Measurements from ENCODE around the gene TAS2R20. TPM values are rescaled to one million over a fixed set of nuclear protein-coding genes. Genes with fewer than 3 reads are reported as not detected.

TAS2R20 gene
- 3.8 and 7.2 TPM in 2 replicates for total RNA-seq

DNA sequence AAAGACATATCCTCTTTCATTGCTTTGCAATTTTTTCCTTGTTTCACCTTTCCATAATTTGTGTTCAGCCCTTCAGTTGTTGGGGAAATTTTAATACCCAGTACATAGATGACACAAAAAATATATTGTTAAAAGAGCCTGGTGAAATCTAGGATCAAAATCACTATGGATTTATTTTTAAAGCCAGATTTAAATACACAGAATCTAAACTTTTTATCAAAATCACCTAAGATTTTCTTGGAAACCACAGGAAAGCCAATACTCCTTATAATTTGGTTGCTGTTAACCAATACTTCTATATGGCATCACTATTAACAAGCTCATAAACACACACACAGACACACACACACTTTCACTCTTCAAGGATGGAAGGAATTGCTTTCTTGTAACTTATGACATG, at the start of gene TAS2R20:
Gene TAS2R20 (minus strand): TSS at position 101 of the 400 bp plus-strand sequence. CDS start 429 bp downstream, outside the sequence.

GRCh38 chr12:11031307-11031706, 33.2 kb upstream of the TAS2R20 start, which contains the start of gene TAS2R31:
Gene TAS2R31 (minus strand): TSS chr12:11031407. CDS start chr12:11031335, 72 bp downstream.

DNA sequence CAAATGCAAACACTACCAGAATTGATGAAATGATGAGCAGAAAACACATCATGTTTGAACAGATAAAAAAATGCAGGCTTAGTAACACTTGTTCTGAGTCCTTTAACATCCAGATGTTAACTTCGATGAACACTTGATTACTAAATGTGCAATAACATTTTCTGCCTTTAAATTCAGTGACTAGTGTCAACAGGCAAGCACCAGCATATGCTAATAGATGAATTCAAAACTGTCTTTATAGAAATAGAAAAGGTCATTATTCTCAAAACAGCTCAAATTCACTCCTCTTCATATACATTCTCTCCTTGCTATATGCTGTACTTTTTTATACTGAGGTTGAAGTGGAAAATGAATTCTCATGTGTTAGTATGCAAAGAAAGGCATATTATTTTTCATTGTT, 24.4 kb upstream of the TAS2R20 start, which contains the start of gene TAS2R19:
Gene TAS2R19 (minus strand): TSS at position 101 of the 400 bp plus-strand sequence. CDS start 49 bp downstream, at position 52.

DNA sequence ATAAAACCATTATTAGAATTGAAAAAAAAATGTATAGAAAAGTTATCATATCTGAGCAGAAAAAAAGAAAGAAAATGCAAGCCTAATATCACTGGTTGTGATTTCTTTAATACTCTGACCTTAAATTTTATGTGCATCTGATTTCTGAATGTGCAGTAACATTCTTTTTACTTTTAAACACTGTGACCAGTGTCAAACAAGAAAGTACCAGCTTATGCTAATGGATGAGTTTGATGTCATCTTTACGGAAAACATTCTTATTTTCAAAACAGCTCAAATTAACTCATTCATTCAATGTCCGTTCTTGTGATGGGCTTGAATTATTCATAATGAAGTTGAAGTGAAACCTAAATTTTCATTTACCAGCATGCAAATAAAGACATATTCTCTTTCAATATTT, 11.3 kb downstream of the TAS2R20 start, which contains the start of gene TAS2R50:
Gene TAS2R50 (minus strand): TSS at position 101 of the 400 bp plus-strand sequence. CDS start 52 bp downstream, at position 49.

Other genes starting within 250 kb of the TAS2R20 start
- not detected in 2 replicates for gene TAS2R7, start 195.7 kb downstream of the TAS2R20 start, total RNA-seq
- gene TAS2R8, start 191.0 kb downstream of the TAS2R20 start, total RNA-seq: not detected in 2 replicates
- gene TAS2R9, start 188.1 kb downstream of the TAS2R20 start, total RNA-seq: not detected in 2 replicates
- 0.83 and 1.2 TPM in 2 replicates for gene TAS2R10, start 171.9 kb downstream of the TAS2R20 start, total RNA-seq
- gene PRR4, start 148.8 kb downstream of the TAS2R20 start, total RNA-seq: 0.73 and 1.2 TPM in 2 replicates
- gene PRH1, start 114.0 kb downstream of the TAS2R20 start, total RNA-seq: 10.6 and 16.2 TPM in 2 replicates
- gene TAS2R13, start 88.7 kb downstream of the TAS2R20 start, total RNA-seq: 1.8 and 2.4 TPM in 2 replicates
- not detected in 2 replicates for gene PRH2, start 69.1 kb downstream of the TAS2R20 start, total RNA-seq
- 2.6 and 4.3 TPM in 2 replicates for gene TAS2R14, start 59.0 kb downstream of the TAS2R20 start, total RNA-seq
- gene TAS2R50, start 11.4 kb downstream of the TAS2R20 start, total RNA-seq: 2.9 and 6.5 TPM in 2 replicates
- gene TAS2R19, start 24.3 kb upstream of the TAS2R20 start, total RNA-seq: 5.1 and 9.1 TPM in 2 replicates
- 3.7 and 6.7 TPM in 2 replicates for gene TAS2R31, start 33.1 kb upstream of the TAS2R20 start, total RNA-seq
- gene TAS2R46, start 64.0 kb upstream of the TAS2R20 start, total RNA-seq: 2.6 and 4.8 TPM in 2 replicates
- 2.1 TPM in 1 of 2 replicates, not detected in the other for gene TAS2R43, start 94.0 kb upstream of the TAS2R20 start, total RNA-seq
- gene TAS2R30, start 136.3 kb upstream of the TAS2R20 start, total RNA-seq: 5.4 and 7.5 TPM in 2 replicates
- 5.1 and 6.0 TPM in 2 replicates for gene SMIM10L1, start 172.9 kb upstream of the TAS2R20 start, total RNA-seq
- gene TAS2R42, start 188.6 kb upstream of the TAS2R20 start, total RNA-seq: not detected in 2 replicates

Data from smooth muscle cell of the pulmonary artery (primary cell).